IPS DF 19.7 (cell line): ENCODE measurements around the gene SLC30A3.

Experiments
- DNase-seq: peaks from one replicate; pipeline ENCODE4 v3.0.0-alpha.2; 2013; ENCODE audit warnings: low read depth, low spot score

The SLC30A3 gene

GRCh38 chr2:27261241-27261925, 1.5 kb downstream of the SLC30A3 start:
- no peak for DNase-seq

DNA sequence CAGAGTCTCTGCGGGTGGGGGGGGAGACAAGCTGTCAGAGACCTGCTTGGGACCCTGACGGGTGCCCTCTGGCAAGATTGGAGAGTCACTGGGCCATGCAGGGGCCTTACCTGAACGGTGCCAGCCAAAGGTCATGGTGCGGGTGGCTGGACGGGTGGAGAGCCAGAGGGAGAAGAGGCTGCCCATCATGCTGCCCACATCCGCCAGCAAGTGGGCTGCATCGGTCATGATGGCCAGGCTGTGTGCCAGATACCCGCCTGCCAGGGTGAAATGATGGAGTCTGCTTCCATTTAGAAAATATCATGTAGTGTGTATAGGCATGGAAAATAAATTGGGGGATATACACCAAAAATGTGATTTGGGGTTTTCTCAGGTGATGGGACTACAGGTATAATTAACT, 4.8 kb downstream of the SLC30A3 start:
- DNase-seq, result no peak

DNA sequence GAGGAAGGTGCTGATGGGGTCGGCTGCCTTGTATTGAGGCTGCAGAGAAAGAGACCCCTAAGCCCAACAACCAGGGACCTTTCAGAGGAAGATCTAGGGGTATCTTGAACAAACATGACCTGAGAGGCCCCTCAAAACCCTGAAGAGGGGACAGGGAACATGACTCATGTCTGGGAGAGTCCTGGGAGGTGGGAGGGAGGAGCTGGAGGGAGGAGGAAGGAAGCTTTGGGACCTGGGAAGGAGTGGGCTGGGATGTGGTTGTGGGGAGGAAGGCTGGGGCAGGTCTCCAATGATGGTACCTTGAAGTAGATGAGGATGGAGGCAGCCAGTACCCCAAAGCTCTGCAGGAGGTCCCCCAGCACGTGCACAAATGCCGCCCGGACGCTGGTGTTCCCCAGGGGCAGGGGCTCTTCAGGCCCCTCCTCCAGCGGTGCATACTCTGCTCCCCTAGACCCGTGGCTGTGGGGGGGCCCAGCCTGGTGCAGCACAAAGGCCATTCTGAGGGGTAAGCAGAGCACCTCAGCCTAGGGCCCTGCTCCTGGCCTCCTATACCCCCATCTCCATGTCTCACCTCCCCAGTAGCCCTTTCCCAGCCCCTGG, 5.9 kb downstream of the SLC30A3 start:
- DNase-seq, result no peak

- no peak for DNase-seq
Measured at GRCh38 chr2:27255660-27256059, 7.2 kb downstream of the SLC30A3 start.

DNA sequence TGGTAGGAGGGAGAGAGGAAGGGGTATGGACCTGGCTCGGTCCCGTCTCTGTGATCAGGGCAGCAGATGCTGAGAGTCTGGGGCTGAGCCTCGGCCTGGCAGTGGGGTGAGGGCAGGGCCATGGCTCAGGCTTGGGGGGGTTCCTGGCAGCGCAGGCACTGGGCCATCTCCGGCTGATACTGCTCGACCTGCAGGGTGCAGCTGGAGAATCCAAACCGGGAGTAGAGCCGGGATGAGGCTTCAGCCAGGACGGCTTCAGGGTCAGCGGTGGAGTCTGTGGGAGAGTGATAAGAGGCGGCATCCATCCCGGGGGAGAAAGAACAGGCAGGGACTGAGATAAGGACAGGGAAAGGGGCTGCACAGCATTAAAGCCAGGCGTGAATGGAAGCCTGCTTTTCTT, 7.7 kb downstream of the SLC30A3 start:
- DNase-seq, result no peak

GRCh38 chr2:27251766-27252165, 11.1 kb downstream of the SLC30A3 start:
- DNase-seq, result no peak

DNA sequence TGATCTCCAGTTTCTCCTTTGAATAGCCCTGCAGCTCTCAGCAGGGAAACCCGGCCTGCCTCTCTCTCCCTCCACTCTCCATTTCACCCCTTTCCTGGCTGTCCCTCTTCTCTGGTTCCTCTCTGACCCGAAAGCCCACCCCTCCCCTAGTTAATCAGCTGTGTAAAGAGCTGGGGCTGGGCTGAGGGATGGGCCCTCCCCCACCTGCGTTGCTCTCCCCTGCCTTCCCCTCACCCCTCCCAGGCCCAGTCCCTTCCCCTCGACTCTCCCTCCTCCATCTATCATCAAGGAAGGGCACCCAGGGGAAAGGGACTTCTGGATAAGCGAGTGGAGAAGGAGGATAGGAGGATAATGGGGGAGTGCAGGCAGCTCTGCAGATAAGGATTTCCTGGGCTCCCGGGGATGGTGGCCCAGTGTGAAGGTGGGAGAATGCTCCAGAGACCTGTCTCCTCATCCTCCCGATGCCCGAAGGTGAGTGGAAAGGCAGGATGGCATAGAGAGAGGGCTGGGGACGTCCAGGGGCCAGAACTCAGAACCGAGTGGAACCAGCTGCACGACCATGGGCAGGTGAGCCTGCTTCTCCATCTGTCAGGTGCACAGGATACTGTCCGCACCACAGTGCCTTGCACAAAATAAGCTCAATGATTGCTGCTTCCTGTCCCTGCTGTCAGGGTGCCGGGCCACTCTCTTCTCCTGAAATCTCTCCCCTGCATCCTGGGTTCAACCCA, 12.0 kb downstream of the SLC30A3 start:
- DNase-seq, result no peak

DNA sequence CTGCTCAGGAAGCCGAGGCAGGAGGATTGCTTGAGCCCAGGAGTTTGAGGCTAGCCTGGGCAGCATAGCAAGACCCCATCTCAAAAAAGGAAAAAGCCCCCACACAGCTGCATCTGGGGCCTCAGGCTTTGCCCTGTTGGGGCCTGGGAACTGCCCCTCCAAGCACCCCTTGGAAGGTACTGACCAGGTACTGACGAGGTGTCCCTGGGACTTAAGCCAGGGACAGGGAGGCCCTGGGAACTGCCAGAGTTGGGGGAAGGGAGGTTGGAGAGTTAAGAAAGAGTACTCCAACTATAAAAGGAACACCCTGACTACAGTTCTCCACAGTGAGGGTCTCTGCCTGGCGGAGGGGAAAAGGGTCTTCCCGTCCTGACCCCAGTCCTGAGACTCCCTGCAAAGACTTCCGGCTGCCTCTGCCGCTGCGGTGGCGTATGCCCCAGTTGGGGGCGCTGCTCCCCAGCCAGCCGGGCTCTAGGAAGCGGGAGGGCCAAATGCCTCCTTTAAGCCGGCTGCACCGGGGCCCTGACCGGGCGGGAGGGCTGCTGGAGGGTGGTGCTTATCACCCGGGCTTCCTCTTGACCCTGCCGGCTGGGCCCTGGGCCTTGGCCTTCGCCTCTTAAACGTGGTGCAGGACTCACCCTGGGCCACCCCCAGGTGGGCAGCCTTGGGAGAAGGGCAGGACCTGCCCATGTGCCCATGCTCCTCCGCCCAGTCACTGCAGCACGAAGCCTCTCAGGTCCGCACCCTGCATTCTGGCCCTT, 12.8 kb downstream of the SLC30A3 start:
- DNase-seq, result no peak

DNA sequence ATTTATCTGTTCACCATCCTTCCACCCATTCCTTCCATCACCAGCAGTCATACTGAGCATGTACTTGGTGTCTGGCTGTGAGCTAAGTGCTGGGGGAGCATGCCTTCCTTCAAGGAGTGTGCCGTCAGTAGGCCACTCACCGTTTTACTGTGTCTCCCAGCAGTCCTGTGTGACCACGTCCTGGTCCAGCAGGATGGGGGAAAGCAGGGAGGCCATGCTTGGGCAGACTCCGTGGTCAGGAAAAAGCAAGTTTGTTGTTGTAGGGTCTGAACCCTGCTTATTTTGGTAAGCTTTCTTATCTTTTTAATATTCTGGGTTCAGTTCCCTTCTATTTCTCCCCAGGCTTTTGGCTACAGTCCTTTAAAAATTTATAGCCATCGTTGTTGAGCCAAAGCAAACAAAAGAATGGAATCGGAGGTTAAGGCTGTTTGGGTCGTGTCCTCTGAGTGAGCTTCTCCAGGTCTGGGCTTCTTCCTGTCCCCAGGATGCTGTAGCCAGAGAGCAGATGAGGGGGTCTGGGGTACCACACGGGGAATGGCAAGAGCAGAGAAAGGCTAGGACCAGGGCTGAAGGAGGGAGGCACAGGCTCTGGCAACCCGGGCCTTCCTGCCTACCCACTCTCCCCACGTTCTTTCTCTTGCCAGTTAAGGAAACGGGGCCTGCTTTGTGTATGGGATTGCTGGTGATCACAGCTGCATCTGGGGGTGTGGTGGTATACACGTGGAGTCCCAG, 13.5 kb downstream of the SLC30A3 start:
- DNase-seq, result no peak

DNA sequence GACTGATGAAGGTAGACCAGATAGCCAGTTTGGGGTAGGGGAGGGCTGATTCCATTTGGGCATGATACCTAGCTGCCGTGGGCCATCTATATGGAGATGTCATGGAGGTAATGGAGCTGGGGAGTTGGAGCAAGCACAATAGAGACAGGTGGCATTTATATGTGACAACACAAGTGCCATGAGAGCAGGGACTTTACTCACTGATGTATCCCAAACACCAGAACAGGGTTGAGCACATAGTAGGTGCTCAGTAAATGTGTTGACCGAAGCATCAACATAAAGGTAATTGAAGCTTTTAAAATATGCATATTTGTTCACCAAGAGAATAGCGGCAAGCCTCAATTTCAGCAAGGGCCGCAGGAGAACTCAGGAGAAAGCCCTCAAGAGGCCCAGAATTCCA, 15.0 kb downstream of the SLC30A3 start:
- DNase-seq, result no peak

DNA sequence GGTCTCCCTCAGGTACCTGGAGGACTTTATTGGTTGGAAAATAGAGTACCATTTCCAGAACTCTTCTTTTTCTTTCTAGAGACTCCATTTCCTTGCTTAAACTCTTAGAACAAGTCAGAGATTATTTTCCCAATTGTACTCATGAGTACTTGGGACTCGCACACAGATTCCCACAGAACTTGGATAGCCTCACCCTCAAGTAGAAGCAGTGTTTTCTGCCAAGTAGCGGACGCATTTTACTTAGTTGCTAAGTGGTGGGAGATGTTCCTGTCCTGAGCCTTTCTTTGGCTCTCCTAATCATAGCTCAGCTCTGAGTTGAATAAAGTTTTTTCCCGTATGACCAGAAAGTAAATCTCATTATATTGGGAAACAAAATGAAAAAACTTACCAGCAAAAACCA, 17.2 kb downstream of the SLC30A3 start:
- DNase-seq, result no peak

DNA sequence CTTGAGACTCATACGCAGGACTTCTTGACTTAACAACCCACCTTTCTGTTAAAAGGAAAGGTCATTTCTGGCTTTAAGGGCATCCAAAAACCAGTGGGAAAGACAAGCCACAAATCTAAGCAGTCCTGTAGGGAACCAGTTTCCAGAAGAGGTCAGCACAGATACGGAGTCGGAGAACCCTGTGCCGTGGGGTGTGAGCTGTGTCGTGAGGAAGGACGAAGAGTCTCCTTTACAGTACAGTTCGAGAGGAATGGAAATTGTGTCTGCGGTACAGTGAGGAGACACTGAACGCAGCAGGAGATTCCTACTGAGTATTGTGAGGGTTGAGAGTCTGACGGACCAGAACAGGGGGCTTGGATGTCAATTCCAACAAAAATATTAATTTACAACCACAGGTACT, 17.7 kb downstream of the SLC30A3 start:
- DNase-seq, result no peak

- DNase-seq, result no peak
Measured at GRCh38 chr2:27243391-27244130, 19.3 kb downstream of the SLC30A3 start.

DNA sequence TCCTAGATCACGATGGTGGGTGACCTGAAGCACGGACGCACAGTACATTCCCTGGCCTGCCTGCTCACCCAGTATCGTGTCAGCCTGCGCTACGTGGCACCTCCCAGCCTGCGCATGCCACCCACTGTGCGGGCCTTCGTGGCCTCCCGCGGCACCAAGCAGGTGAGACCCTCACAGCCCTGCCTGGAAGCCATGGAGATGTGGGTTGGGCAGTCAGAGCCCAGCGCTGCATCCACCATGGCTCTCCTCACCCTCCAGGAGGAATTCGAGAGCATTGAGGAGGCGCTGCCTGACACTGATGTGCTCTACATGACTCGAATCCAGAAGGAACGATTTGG, 20.3 kb downstream of the SLC30A3 start:
- no peak for DNase-seq

- no peak for DNase-seq
Measured at GRCh38 chr2:27241761-27242613, 20.9 kb downstream of the SLC30A3 start.

- DNase-seq, result no peak
Measured at GRCh38 chr2:27240406-27240805, 22.4 kb downstream of the SLC30A3 start.

- DNase-seq, result no peak
Measured at GRCh38 chr2:27238976-27239375, 23.9 kb downstream of the SLC30A3 start.

DNA sequence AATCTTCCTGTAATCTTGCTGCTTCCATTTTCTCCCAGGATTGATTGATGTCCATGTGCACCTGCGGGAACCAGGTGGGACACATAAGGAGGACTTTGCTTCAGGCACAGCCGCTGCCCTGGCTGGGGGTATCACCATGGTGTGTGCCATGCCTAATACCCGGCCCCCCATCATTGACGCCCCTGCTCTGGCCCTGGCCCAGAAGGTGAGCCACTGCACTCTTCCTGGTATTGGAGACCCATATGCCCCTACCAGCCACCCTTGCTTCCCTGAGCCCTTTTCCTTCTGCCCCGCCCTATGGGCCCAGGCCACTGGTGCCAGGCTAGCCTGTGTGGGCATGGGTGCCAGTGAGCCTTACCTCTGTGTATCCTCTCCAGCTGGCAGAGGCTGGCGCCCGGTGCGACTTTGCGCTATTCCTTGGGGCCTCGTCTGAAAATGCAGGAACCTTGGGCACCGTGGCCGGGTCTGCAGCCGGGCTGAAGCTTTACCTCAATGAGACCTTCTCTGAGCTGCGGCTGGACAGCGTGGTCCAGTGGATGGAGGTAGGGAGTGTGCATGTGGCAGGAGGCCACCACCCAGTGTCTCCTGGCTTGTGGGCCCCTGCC, 25.4 kb downstream of the SLC30A3 start:
- no peak for DNase-seq

DNA sequence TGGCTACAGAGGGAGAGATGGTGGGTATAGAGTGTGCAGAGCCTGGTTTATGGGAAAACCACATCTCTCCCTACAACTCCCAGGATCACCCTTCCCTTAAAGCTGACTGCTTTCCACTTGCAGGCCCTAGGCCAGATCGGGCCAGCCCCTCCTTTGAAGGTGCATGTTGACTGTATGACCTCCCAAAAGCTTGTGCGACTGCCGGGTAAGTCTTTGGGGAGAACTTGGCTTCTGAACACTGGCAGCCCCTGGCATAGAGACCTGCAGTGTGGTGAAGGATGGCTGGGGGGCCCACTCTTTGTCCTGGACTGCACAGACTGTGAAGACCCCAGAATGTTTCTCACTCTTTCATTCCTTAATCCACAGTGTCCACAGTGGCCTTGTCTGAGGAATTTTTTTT, 26.2 kb downstream of the SLC30A3 start:
- DNase-seq, result no peak

DNA sequence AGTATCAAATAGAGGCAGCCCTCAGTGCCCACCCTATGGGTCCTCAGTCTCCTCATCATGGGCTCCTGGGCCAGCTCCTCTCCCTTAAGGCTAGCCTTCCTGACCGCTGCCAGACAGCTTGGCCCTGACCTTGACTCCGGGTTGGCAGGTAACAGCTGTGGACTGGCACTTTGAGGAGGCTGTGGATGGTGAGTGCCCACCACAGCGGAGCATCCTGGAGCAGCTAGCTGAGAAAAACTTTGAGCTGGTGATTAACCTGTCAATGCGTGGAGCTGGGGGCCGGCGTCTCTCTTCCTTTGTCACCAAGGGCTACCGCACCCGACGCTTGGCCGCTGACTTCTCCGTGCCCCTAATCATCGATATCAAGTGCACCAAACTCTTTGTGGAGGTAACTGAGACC, 26.7 kb downstream of the SLC30A3 start:
- DNase-seq, result no peak
